ENCODE results near the gene ACD. TPM values are rescaled to one million over a fixed set of nuclear protein-coding genes. Genes with fewer than 3 reads are reported as not detected.

ACD gene
- total and polyA plus RNA-seq, 2 of the 8 experiments (the other 6 are each of a cell fraction or from before 2014, with no cell fraction given) = 34.8 to 58.0 TPM

- TF ChIP-seq TAF7 (optimal IDR thresholded peaks at IDR 0.05; ENCODE audit: borderline replicate concordance, low read depth, low read length) = no peak
- no peak for TF ChIP-seq BACH1 (IDR thresholded peaks at IDR 0.05; ENCODE audit: low read length)
- no peak for TF ChIP-seq JUND (IDR thresholded peaks at IDR 0.05; ENCODE audit: low read length)
- no peak for TF ChIP-seq ZNF274 (IDR thresholded peaks at IDR 0.05; ENCODE audit: borderline replicate concordance, extremely low read depth, low read length)
- TF ChIP-seq RXRA (IDR thresholded peaks at IDR 0.05; ENCODE audit: insufficient read depth, low read depth, low read length) = no peak
- no peak for TF ChIP-seq CEBPB (IDR thresholded peaks at IDR 0.05; ENCODE audit: low read depth, low read length)
- TF ChIP-seq EP300 (IDR thresholded peaks at IDR 0.05; ENCODE audit: borderline replicate concordance in 1 of 2, low read depth in 2 of 2, low read length in 2 of 2) = no peak
- no peak for TF ChIP-seq SP2 (IDR thresholded peaks at IDR 0.05; ENCODE audit: low read length)
- no peak for TF ChIP-seq CBX8 (IDR thresholded peaks at IDR 0.05; ENCODE audit: borderline replicate concordance, low read depth, low read length)
These were observed 3.3 kb upstream of the ACD start (continued) for GRCh38 chr16:67663151-67663876.
